T1000 (cell line): Measurements from ENCODE around the gene TFDP1.
"Not testable (repeated sequence)": the region's sequence is repeated elsewhere in the genome, so short reads cannot be mapped to it uniquely, and the experiment has no call there.

Experiments used
- DNase-seq: peaks from one replicate; lab custom pipeline; 2025; ENCODE audit warnings: mixed read lengths; lab: John Stamatoyannopoulos, UW

Gene TFDP1

DNA sequence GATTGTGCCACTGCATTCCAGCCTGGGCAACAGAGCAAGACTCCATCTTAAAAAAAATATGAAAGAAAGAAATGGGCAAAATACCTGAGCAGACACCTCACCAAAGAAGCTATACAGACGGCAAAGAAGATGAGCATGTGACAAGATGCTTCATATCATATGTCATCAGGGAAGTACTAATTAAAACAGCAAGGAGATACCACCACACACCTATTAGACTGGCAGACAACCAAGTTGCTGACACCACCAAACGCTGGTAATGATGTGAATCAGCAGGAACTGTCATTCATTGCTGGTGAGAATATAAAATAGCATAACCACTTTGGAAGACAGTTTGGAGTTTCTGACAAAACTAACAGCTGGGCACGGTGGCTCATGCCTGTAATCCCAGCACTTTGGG lies 11.5 kb upstream of the TFDP1 start:
- DNase-seq, result no peak

DNA sequence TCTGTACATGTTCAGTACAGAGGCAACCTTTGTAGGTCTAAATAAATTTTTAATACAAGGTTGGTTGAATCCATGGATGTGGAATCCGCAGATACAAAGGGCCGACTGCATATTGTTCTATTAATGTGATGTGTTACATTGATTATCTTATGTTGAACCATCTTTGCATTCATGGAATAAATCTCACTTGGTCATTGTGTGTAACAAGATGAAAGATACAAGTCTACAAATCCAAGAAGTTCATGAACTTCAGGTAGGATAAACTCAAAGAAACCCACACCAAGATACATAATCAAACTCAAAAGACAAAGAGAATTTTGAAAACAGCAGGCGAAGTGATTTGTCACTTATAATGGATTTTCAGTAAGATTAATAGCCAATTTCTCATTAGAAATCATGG lies 8.0 kb upstream of the TFDP1 start:
- DNase-seq, result no peak

DNA sequence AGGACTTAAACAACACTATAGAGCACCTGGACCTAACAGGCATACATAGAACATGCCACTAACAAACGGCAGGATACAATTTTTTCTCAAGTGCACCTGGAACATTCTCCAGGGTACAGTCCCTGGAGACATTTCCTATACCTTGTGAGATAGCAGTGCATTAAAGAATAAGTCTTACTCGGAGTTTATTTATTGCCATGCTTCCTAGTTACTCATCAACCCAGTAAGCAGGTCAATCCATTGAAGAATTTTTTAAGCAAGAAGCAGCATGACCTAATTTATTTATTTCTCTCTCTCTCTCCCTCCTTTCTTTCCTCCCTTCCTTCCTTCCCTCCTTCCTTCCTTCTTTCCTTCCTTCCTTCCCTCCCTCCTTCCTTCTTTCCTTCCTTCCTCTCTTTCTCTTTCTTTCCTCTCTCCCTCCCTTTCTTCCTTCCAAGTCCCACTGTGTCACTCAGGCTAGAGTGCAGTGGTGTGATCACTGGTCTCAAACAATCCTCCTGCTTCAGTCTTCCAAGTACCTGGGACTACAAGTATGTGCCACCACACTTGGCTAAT lies 6.6 kb upstream of the TFDP1 start:
- DNase-seq, result no peak

DNA sequence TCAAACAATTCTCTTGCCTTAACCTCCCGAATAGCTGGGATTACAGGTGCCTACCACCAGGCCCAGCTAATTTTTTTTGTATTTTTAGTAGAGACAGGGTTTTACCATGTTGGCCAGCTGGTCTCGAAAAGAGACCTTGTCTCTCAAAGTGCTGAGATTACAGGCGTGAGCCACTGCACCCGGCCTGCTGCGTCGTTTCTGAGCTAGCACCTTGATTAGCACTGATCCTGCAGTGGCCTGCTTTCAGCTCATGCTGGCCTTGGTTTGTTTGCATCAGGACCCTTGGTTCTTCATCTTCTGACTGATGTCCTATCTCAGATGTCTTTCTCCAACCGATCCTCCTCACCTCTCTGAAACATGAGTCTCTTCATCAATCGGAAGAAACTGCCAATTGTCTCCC lies 4.9 kb upstream of the TFDP1 start:
- DNase-seq, result no peak

DNA sequence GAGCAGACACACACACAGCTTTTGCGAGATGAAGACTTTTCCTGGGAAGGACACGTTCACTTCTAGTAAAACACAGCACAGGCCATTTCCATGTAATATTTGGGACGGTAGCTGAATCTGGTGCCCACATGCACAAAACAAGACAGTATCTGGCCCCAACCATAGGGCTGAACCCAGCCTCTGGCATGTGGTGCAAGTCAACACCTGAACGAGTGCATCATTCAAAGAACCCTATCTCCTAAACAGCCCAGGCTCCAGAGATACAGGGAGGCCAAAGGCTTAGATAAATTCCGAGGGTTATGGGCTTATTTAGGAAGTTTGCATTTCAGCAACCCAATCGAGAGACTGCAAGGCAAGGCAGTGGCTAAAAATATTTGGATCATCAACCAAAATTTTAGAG lies 2.7 kb upstream of the TFDP1 start:
- DNase-seq, result no peak

DNA sequence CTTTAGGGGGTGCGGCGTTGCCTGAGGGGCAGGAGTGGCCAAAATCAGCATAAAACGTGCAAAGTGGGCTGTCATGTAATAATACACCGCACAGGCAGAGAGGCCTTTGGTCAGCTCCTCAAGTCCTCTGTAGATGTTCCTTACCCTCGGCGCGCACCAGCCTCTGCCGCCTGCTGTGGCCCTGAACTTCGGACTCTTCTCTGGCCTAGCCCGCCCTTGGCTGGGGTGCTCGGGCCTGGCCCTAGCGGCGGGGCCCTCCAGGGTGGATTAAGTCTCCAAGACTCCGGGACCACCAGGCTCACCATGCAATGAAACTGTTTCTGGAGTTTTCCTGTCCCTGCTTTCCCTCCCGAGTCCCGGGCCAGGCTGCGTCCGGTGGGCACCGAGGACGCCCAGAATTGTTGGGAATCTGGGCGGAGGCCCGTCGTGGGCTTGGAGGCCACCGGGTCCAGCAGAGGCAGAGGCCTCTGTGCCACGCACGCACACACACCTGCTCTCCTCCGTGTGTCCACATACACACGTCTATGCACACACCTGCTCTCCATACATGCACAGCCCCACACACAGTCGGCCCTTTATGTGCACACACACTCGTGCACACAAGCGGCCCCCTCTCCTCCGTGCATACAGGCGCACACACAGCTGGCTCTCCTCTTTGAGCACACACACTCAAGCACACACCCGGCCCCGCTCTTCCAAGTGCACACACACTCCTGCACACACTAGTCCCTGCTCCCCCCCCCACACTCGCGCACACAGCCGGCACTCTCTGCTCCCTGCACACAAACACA lies 1.5 kb upstream of the TFDP1 start:
- no peak for DNase-seq

DNA sequence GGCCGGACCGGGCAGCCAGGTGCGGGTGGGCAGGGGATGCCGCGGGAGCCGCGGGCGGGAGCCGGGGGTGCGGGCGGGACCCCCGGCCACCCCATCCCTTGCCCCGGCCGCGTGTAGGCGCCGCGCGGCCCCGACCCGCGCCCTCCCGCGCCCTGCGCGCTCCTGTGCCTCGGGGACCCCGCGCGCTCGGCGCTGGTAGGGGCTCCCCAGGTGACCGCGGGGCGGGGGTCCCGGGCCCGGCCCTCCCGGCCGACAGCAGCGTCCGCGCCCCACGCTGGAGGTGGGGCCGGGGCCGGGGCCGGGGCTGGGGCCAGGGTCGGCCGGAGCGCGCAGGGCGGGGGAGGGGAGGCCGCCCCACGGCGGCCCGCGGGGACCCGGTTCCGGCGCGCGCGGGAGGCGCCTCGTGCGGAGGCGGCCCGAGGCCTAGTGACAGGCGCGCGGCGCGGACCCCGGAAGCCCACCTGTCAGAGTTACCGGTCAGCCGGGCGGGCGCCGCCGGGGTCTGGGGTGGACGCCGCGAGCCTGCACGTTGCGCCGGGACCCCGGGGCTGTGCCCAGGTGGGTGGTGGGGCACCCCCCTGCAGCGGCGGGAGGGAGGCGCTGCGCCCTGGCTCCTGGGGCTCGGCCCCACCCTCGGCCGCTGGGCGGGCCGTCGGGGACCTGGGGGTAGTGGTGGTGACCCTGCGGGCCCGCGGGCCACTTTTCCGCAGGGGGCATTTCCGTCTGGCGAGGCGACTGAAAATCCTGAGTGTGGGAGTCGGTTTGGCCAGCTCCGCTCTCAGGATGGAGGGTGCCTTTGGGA lies 518 bp downstream of the TFDP1 start:
- no peak for DNase-seq

DNA sequence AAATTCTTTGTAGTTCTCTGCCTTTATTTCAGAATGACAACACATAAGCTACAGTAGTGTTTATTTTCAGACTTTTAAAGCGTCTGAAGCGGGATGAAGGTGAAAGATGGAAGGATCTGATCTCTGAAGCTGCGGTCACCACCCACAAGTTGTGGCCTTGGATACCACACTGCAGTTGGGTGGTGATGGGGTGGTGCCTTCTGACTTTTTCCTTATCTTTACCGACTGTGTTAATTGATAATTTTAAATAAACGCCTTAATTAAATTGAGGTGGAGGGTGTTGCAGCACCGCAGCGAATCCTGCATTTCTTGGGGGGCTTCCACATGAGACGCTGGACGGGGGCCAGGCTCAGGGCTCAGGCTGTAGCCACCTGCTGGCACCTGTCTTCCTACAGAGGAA lies 1.3 kb downstream of the TFDP1 start:
- no peak for DNase-seq

DNA sequence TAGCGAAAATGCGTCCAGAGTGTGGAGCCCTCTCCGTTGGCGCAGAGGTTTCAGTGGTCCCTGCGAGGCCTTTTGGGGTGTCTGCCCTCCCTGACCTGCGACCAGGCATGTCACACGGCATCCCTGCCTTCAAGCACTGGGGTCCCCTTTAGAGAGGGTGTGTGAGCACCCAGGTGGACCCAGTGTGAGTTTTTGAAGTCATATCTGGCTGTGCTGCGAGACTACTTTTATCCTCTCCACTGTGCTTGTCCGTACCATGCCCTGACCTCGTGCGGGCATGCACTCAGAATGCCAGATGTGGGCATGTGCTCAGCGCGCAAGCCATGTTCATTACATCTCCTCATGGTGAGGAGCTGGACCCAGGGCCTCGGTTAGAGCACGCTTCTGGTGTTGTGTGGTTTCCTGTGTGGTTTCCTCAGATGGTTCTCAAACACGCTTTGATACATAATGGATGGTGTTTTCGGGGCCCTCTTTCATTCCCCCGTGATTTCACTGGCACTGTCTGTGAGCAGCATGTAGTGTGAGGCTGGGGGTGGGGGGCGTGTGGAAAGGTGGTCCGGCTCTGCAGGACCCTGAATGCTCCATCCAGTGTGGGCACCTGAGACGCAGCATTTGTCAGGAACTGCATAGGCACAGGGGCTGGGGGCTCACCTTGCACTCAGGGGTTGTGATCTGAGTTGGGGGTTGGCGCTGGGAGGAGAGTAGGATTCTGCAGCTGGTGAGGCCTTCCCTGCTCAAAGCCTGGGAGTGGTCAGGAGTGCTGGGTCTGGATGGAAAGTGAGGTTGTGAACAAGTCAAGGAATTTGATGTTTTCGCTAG lies 2.3 kb downstream of the TFDP1 start:
- DNase-seq, result no peak

DNA sequence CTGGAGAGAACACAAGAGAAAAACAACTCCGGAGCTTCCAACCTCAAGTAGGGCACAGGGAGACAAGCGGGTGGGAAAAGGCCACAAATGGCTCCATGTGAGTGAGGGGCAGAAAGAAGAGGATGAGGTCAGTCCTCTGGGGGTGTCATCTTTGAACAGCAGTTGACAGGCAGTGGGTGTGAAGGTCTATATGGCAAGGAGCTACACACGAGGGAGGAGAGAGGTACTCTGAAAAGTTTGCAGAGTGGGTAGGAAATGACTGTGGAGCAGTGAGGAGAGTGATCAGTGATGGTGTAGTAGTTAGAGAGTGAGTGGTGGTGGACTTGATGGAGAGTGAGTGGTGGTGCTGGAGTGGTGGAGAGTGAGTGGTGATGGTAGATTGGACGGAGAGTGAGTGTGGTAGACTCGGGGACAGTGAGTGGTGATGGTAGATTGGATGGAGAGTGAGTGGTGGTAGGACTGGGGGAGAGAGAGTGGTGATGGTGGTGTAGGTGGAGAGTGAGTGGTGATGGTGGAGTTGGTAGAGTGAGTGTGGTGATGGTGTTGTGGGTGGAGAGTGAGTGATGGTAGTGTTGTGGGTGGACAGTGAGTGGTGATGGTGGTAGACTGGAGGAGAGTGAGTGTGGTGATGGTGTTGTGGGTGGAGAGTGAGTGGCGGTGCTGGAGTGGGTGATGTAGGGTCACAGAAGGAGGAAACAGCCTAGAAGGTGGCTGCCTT lies 4.0 kb downstream of the TFDP1 start:
- no peak for DNase-seq

DNA sequence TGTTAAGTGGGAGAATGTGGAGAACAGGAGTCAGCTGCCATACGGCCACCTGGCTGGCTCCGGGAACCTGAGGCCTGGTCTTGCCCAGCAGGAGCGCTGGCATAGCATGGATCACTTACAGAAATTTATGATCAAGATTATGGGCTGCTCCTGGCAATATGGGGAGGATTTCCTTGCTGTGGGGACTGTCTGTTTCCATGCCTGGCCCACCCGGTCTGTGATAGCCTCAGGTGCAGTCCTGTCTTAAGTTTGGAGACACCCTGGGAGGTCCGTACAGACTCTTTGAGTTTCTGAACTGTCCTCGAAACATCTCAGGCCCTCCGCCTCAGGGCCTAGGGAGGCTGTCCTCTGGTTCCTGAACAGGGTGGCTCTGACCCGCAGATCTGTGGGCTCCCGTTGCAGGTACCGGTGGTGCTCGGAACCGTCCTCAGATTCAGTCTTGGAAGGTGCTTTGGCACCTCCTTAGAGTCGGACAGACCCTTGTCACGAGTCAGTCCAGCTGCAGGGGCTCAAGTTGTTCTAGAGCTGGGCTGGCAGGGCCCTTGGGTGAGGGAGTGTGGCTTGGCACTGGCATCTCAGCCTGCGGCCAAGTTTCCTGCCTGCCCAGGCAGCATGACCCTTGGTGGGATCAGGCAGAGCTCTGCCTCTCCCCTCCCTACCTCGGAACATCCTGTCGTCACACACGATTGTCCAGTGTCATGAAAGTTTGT lies 4.9 kb downstream of the TFDP1 start:
- no peak for DNase-seq

DNA sequence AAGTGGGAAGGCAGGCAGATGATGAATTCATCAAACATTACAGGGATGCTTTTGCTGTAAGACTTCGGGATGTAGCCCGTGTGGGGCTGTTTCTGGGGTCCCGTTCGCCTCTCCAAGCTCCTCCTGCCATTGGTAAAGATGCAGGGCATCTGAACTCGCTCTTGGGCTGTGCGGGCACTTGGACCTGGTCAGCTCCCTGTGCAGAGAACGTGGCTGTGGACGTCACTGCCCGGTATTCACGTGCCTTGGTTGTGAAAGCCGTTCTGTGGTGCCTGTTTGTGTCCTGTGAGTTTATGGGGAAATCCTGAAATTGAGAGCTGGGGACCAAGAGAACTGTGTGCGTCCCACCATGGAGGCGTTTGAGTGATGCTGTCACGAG lies 5.4 kb downstream of the TFDP1 start:
- DNase-seq, result no peak

DNA sequence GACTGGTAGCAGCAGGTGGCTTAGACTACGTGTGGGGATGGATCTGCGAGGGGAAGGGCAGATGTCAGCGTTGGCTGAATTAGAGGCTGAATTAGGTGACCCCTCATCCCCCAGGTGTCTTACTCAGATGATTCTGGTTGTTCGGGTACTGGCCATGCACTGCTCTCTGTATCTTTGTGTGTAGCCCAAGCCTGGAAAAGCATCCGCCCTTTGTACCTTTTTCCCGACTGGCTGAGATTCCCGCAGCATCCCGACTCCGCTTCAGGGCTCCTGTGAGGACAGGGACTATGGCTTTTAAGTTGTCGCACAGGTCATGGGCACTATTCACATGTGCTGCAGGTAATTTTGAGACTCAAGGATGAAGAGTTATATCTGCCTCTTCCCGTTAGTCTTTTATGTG lies 7.2 kb downstream of the TFDP1 start:
- DNase-seq, result no peak

DNA sequence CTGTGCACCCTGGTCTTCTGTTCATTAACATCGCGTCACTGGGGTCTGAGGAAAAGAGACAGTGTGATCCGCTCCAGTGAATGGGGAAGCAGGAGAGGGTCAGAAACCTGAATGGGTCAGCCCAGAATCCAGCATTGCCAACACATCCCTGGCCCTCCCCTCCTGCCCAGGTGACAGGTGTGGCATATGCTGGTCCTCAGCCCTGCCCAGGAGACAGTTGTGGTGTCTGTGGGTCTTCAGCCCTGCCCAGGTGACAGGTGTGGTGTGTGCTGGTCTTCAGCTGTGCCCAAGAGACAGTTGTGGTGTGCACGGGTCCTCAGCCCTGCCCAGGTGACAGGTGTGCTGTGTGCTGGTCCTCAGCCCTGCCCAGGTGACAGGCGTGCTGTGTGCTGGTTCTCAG lies 8.0 kb downstream of the TFDP1 start:
- no peak for DNase-seq

DNA sequence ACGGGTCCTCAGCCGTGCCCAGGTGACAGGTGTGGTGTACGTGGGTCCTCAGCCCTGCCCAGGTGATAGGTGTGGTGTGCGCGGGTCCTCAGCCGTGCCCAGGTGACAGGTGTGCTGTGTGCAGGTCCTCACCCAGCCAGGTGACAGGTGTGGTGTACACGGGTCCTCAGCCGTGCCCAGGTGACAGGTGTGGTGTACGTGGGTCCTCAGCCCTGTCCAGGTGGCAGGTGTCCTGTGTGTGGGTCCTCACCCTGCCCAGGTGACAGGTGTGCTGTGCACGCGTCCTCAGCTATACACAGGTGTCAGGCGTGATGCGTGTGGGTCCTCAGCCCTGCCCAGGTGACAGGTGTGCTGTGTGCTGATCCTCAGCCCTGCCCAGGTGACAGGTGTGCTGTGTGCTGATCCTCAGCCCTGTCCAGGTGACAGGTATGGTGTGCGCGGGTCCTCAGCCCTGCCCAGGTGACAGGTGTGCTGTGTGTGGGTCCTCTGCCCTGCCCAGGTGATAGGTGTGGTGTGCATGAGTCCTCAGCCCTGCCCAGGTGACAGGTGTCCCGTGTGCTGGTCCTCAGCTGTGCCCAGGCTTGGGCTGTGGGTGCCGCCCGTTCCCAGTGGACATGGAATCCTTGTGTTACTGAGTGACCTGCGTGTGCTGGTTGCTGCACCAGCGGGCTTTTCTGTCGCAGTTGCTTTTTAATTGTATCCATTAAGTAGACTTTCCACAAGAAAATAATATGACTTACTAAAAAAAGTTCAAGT lies 9.7 kb downstream of the TFDP1 start:
- DNase-seq, result not testable (repeated sequence)

DNA sequence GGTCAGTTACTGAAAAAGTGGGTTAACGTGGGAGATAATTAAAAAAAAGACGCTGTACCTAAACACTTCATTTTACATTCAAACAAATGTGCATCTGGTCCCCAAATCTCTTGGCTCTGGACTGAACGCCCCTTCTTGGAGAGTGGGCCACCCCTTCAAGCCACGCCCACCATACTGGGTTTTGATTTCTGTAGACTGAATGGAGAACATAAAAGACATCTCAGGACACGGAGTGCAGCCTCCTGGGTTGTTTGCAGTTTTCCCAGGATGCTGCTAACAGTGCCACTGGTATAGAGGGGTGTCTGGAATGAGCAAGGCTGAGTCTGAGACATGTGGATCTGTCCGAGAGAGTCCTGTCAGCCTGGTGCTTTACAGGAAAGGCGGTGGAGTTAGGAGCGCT lies 10.6 kb downstream of the TFDP1 start:
- no peak for DNase-seq

DNA sequence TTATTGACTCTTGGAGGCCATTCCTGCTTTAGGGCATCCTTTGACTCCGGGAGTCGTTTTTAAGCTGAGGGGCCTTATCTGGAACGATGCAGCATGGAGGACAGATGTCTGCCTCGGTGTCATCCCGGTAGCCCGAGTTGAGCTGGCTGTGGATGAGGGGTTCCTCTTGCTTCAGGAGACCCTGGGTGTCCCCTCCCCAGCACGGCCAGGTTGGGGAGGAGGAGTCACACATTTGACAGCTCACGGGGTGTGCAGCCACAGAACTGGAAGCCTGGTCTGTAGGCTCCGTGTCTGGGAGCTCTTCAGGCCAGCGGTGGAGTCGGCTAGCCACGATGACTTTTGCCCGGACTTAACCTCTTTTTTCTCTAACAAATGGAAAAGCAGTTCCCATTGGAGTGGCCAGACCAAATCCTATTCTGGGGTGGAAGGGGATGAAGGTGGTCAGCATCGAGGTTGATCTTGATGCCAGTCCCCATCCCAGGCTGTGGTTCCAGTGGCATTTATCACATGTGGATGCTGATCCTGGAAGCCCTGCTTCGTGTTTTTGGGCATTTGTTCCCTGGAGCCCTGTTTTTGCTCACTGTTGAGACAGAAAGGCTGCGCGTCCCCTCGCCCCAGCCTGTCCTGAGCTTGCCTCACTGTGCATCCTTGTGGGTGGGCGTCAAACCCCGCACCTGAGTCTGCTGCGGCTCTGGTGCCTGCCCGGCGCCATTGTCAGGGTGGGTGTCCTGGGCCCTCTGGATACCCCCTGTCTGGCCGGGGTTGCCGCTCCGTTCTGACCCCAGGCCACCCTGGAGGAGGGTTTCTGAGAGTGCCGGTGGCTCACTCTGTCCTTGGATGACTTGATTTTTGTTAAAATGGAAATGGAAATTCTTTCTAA lies 12.0 kb downstream of the TFDP1 start:
- no peak for DNase-seq

DNA sequence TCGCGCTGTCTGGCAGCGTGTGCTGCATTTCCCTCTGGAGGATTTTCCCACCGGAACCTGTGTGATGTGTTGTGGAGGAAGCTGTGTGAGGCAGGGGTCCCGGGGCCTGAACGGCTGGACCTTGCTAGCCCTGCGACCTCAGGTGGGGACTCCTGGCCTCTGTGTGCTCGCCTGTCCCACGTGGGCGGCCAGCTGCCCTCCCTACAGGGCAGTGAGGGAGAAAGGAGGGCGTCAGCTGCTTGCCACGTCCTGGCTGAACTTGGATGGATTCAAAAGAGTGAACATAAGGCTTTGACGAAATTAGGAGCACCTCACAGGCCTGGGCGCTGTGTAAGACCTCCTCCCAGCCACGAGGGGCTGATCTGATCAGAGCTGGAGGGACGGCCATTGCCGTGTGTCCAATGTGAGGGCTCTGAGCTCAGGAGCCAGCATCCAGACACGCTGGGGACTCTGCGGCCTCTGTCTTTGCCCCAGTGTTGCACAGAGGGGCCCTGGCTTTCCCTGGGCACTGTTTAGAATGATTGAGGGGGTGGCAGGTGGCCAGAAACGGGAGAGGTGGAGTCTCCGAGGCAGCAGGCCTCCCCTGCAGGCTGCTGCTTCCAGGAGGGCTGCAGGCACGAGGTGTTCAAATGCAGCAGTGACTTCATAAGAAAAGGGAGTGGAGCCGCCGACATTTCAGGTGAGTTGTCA lies 13.0 kb downstream of the TFDP1 start:
- no peak for DNase-seq

DNA sequence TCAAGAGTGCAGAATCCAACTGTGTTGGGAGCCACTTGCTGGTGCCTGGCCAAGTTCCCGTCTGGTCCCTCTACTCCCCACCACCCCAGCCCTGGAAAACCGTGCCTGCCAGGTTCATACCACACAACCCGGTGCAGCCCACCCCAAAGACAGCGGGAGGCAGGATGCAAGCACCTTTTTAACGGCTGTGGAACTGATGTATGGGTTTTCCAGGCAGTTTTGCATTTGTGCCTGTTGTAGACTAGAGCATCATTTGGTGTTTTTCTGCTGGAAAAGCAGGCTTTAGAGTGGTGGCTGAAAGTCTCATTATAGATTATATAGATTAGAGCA lies 13.5 kb downstream of the TFDP1 start:
- no peak for DNase-seq
